Measurements from ENCODE around the gene AKAP13.

Gene AKAP13

GRCh38 chr15:85742186-85742821 is 361.9 kb downstream of the AKAP13 start:
- no peak for TF ChIP-seq CTCF (IDR thresholded peaks at IDR 0.05)

- no peak for TF ChIP-seq CTCF (IDR thresholded peaks at IDR 0.05)
Measured at GRCh38 chr15:85743392-85744055, 363.1 kb downstream of the AKAP13 start.

- TF ChIP-seq CTCF (IDR thresholded peaks at IDR 0.05) = no peak
Measured at GRCh38 chr15:85744579-85744978, 364.2 kb downstream of the AKAP13 start.

GRCh38 chr15:85745023-85745422 is 364.6 kb downstream of the AKAP13 start:
- no peak for TF ChIP-seq CTCF (IDR thresholded peaks at IDR 0.05)

- no peak for TF ChIP-seq CTCF (IDR thresholded peaks at IDR 0.05)
Measured at GRCh38 chr15:85745525-85746150, 365.2 kb downstream of the AKAP13 start.

- TF ChIP-seq CTCF (IDR thresholded peaks at IDR 0.05) = no peak
Measured at GRCh38 chr15:85746641-85747040, 366.2 kb downstream of the AKAP13 start.

GRCh38 chr15:85748176-85748575 is 367.8 kb downstream of the AKAP13 start:
- no peak for TF ChIP-seq CTCF (IDR thresholded peaks at IDR 0.05)
